MM.1S (cell line): ENCODE measurements around the gene IDH2.

Source experiments
- DNase-seq: peaks from one replicate; pipeline ENCODE4 v3.0.0-alpha.2; 2015
- H2AFZ ChIP-seq: fragments of 300-600 bp; sonication (generic); 2 replicates; pipeline ENCODE4 v1.6.0; 2016; ENCODE audit warnings: antibody characterized with exemption, low read length
- H3F3A ChIP-seq: fragments of 300-600 bp; sonication (generic); 2 replicates; pipeline ENCODE4 v1.6.1; 2016; ENCODE audit warnings: mild to moderate bottlenecking, antibody characterized with exemption, low read length, moderate library complexity, mixed read lengths; ENCODE audit not compliant: insufficient read depth
- H3K27ac ChIP-seq: fragments of 300-600 bp; sonication (generic); 2 replicates; pipeline ENCODE4 v1.5.1; 2016; ENCODE audit warnings: mild to moderate bottlenecking, low read length
- H3K27me3 ChIP-seq: fragments of 300-600 bp; sonication (generic); replicated peaks from 2 replicates; pipeline ENCODE4 v1.6.0; 2016; ENCODE audit warnings: low read length; ENCODE audit not compliant: insufficient read depth
- H3K36me3 ChIP-seq: fragments of 300-600 bp; sonication (generic); replicated peaks from 2 replicates; pipeline ENCODE4 v1.6.1; 2016; ENCODE audit warnings: mild to moderate bottlenecking, low read length, mixed read lengths; ENCODE audit not compliant: insufficient read depth
- H3K4me1 ChIP-seq: fragments of 300-600 bp; sonication (generic); 2 replicates; pipeline ENCODE4 v1.6.1; 2016; ENCODE audit warnings: low read length, mixed read lengths
- H3K4me2 ChIP-seq: fragments of 300-600 bp; sonication (generic); 2 replicates; pipeline ENCODE4 v1.6.0; 2016; ENCODE audit warnings: low read depth, low read length
- H3K4me3 ChIP-seq: fragments of 300-600 bp; sonication (generic); 2 replicates; pipeline ENCODE4 v1.5.1; 2016; ENCODE audit warnings: low read length, mixed read lengths
- H3K79me2 ChIP-seq: fragments of 300-600 bp; sonication (generic); 2 replicates; pipeline ENCODE4 v1.6.1; 2016; ENCODE audit warnings: mixed run types, low read length, mixed read lengths
- H3K9ac ChIP-seq: fragments of 300-600 bp; sonication (generic); 2 replicates; pipeline ENCODE4 v1.6.1; 2016; ENCODE audit warnings: low read length, mixed read lengths
- H3K9me2 ChIP-seq: fragments of 300-600 bp; sonication (generic); replicated peaks from 2 replicates; pipeline ENCODE4 v1.6.1; 2016; ENCODE audit warnings: mild to moderate bottlenecking, low read length, mixed read lengths; ENCODE audit not compliant: insufficient read depth
- H3K9me3 ChIP-seq: fragments of 300-600 bp; sonication (generic); replicated peaks from 2 replicates; pipeline ENCODE4 v1.6.1; 2016; ENCODE audit warnings: mild to moderate bottlenecking, low read length, mixed read lengths; ENCODE audit not compliant: insufficient read depth
- H4K20me1 ChIP-seq: fragments of 300-600 bp; sonication (generic); 2 replicates; pipeline ENCODE4 v1.6.1; 2016; ENCODE audit warnings: mild to moderate bottlenecking, low read length, moderate library complexity, mixed read lengths; ENCODE audit not compliant: insufficient read depth
- CTCF ChIP-seq: fragments of 300-600 bp; sonication (generic); IDR thresholded peaks from 2 replicates; pipeline ENCODE4 v1.5.1; 2016; ENCODE audit warnings: antibody characterized with exemption, low read length, mixed read lengths
- EZH2 ChIP-seq: fragments of 300-600 bp; sonication (generic); optimal IDR thresholded peaks from 2 replicates; pipeline ENCODE3; 2017; ENCODE audit warnings: low read depth, mild to moderate bottlenecking, antibody characterized with exemption, low read length, mixed read lengths
- EZH2phosphoT487 ChIP-seq: fragments of 300-600 bp; sonication (generic); IDR thresholded peaks from 2 replicates; pipeline ENCODE4 v1.6.1; 2018; ENCODE audit warnings: antibody characterized with exemption, low read length

Gene IDH2

GRCh38 chr15:90078965-90079364 is 23.3 kb downstream of the IDH2 start:
- Histone ChIP-seq H2AFZ (no peak overlapping the region), H3K9me2 (no peaks in the 10 kb centered on the region), H3K79me2 (peaks cover 16% of the 10 kb centered on the region; the same call in 1 of the 2 replicates), H3K4me3 (no peak overlapping the region), H3K27ac (no peak overlapping the region), H3K36me3 (no peaks in the 10 kb centered on the region), H3F3A (peaks cover 36% of the 10 kb centered on the region), H4K20me1 (no peaks in the 10 kb centered on the region), H3K9me3 (no peaks in the 10 kb centered on the region), H3K27me3 (no peaks in the 10 kb centered on the region), H3K4me2 (no peak overlapping the region), H3K4me1 (peaks cover 40% of the 10 kb centered on the region), H3K9ac (no peak overlapping the region)
- no peak for DNase-seq
- no peak for TF ChIP-seq CTCF

- Histone ChIP-seq H3K9me3 (no peaks in the 10 kb centered on the region), H3K4me3 (no peak overlapping the region), H3K27me3 (no peaks in the 10 kb centered on the region), H3K4me1 (peaks cover 48% of the 10 kb centered on the region), H3K9ac (no peak overlapping the region), H3K27ac (peak overlapping the region; percentile 97; the same call in 1 of the 2 replicates), H3F3A (peaks cover 51% of the 10 kb centered on the region), H3K4me2 (peak overlapping the region; percentile 64; the same call in 1 of the 2 replicates), H3K36me3 (no peaks in the 10 kb centered on the region), H4K20me1 (no peaks in the 10 kb centered on the region), H3K9me2 (no peaks in the 10 kb centered on the region), H3K79me2 (peaks cover 17% of the 10 kb centered on the region; the same call in 1 of the 2 replicates), H2AFZ (no peak overlapping the region)
- DNase-seq: no peak
- TF ChIP-seq CTCF (no peak), EZH2phosphoT487 (no peak), EZH2 (no peak)
Measured at GRCh38 chr15:90076716-90077115, 25.6 kb downstream of the IDH2 start.

GRCh38 chr15:90075420-90076289 is 26.6 kb downstream of the IDH2 start:
- Histone ChIP-seq H3K9me2 (no peaks in the 10 kb centered on the region), H3K27ac (peak overlapping the region; percentile 97), H3K9me3 (no peaks in the 10 kb centered on the region), H2AFZ (no peak overlapping the region), H3K4me2 (peak overlapping the region; percentile 74), H4K20me1 (no peaks in the 10 kb centered on the region), H3K9ac (peak overlapping the region; percentile 76), H3K27me3 (no peaks in the 10 kb centered on the region), H3K79me2 (peaks cover 12% of the 10 kb centered on the region; the same call in 1 of the 2 replicates), H3K36me3 (no peaks in the 10 kb centered on the region), H3K4me3 (peak overlapping the region; percentile 15; the same call in 1 of the 2 replicates), H3K4me1 (peaks cover 57% of the 10 kb centered on the region), H3F3A (peaks cover 57% of the 10 kb centered on the region)
- TF ChIP-seq CTCF: no peak
- TF ChIP-seq EZH2: no peak
- TF ChIP-seq EZH2phosphoT487: no peak
- peak; percentile 98 for DNase-seq
